HepG2 (cell line): ENCODE data around the gene KIAA0232. TPM values are rescaled to one million over a fixed set of nuclear protein-coding genes. Genes with fewer than 3 reads are reported as not detected.

ENCODE experiments used
- AHR ChIP-seq: IDR thresholded peaks from 2 replicates; pipeline ENCODE4 v1.6.1; 2018; ENCODE audit warnings: missing genetic modification reagents, missing compliant biosample characterization
- ARNT2 ChIP-seq: sonication (generic); formaldehyde crosslinking; IDR thresholded peaks from 2 replicates; pipeline ENCODE4 v1.8.0; 2022; ENCODE audit warnings: mild to moderate bottlenecking, low read depth, missing genetic modification reagents, moderate library complexity
- CBX1 ChIP-seq: IDR thresholded peaks from one replicate; pipeline ENCODE4 v1.6.1; 2016; ENCODE audit warnings: antibody characterized with exemption, low read depth
- ERF ChIP-seq: IDR thresholded peaks from 2 replicates; pipeline ENCODE4 v1.6.1; 2018; ENCODE audit warnings: missing biosample characterization, missing genetic modification reagents
- EZH2 ChIP-seq: conservative IDR thresholded peaks from 2 replicates; pipeline ENCODE4 v1.6.1; 2012; ENCODE audit warnings: mild to moderate bottlenecking, low read depth, low read length, moderate library complexity
- HMG20B ChIP-seq: conservative IDR thresholded peaks from 2 replicates; pipeline ENCODE4 v1.6.1; 2016; ENCODE audit warnings: missing genetic modification reagents, missing compliant biosample characterization
- MEIS1 ChIP-seq: sonication (generic); formaldehyde crosslinking; IDR thresholded peaks from 2 replicates; pipeline ENCODE4 v1.9.0; 2021; ENCODE audit warnings: mild to moderate bottlenecking, missing genetic modification reagents, moderate library complexity, borderline replicate concordance
- MIXL1 ChIP-seq: IDR thresholded peaks from 2 replicates; pipeline ENCODE4 v1.6.1; 2016
- NONO ChIP-seq, 2 experiments: fragments of 450-650 bp in 1 of 2; sonication (generic) in 1 of 2; formaldehyde crosslinking in 1 of 2; IDR thresholded peaks in 1 of 2; conservative IDR thresholded peaks in 1 of 2; 2 replicates each; pipeline versions ENCODE4 v1.6.1 to v1.8.0; 2017 to 2022; ENCODE audit warnings: mild to moderate bottlenecking in 1 of 2, missing genetic modification reagents in 1 of 2, moderate library complexity in 1 of 2
- SIN3A ChIP-seq: IDR thresholded peaks from 2 replicates; pipeline ENCODE4 v1.6.1; 2011; ENCODE audit warnings: low read depth, mild to moderate bottlenecking, control low read depth, low read length, borderline replicate concordance
- ZKSCAN5 ChIP-seq: sonication (generic); formaldehyde crosslinking; IDR thresholded peaks from 2 replicates; pipeline ENCODE4 v1.5.1; 2020; ENCODE audit warnings: mild to moderate bottlenecking, missing genetic modification reagents
- ZNF12 ChIP-seq: sonication (generic); formaldehyde crosslinking; IDR thresholded peaks from 2 replicates; pipeline ENCODE4 v1.5.0; 2020; ENCODE audit warnings: missing genetic modification reagents
- ZNF282 ChIP-seq: fragments of 450-650 bp; IDR thresholded peaks from 2 replicates; pipeline ENCODE4 v1.6.1; 2018; ENCODE audit not compliant: partially characterized antibody
- ZNF329 ChIP-seq: sonication (generic); formaldehyde crosslinking; IDR thresholded peaks from 2 replicates; pipeline ENCODE4 v1.9.0; 2021; ENCODE audit warnings: low read depth, mild to moderate bottlenecking, missing genetic modification reagents
- ZNF350 ChIP-seq: sonication (generic); formaldehyde crosslinking; IDR thresholded peaks from 2 replicates; pipeline ENCODE4 v1.4.0; 2020; ENCODE audit warnings: mild to moderate bottlenecking, low read depth, missing genetic modification reagents, borderline replicate concordance
- ZNF768 ChIP-seq: sonication (generic); formaldehyde crosslinking; IDR thresholded peaks from 2 replicates; pipeline ENCODE4 v1.4.0; 2020; ENCODE audit warnings: missing genetic modification reagents
- polyA plus RNA-seq, 8 experiments: library from polyadenylated mRNA; depleted of rRNA in 3 of 8; stranded (reverse) in 7 of 8; unstranded in 1 of 8; fragments of >200 nt; fragmentation: Illumina TruSeq in 4 of 8; extraction: Trizol in 4 of 8; gene quantifications; 2 replicates each; pipeline versions ENCODE4 v1.2.1 to v1.2.3, GENCODE V29; 2011 to 2016; ENCODE audit warnings: low read depth in 4 of 8, missing spikeins in 1 of 8, mixed read lengths in 1 of 8; ENCODE audit not compliant: insufficient read depth in 1 of 8
- total RNA-seq, 5 experiments: library from RNA; depleted of rRNA; stranded (reverse); fragments of >200 nt; fragmentation: Illumina TruSeq; extraction: Trizol; gene quantifications; 2 replicates each; pipeline ENCODE4 v1.2.3, GENCODE V29; 2016; ENCODE audit warnings: low read depth in 1 of 5
- TF ChIP-seq, protein P1 (sequence below): sonication (generic); formaldehyde crosslinking; IDR thresholded peaks from 2 replicates; pipeline ENCODE4 v1.4.0; 2020; ENCODE audit warnings: missing genetic modification reagents, borderline replicate concordance
- TF ChIP-seq, protein P2 (sequence below): sonication (generic); formaldehyde crosslinking; IDR thresholded peaks from 2 replicates; pipeline ENCODE4 v1.8.1; 2023; ENCODE audit warnings: mild to moderate bottlenecking, moderate library complexity, missing genetic modification reagents
- TF ChIP-seq, protein P3 (sequence below): sonication (generic); formaldehyde crosslinking; IDR thresholded peaks from 2 replicates; pipeline ENCODE4 v1.4.0; 2020; ENCODE audit warnings: mild to moderate bottlenecking, low read depth, missing genetic modification reagents
- TF ChIP-seq, protein P4 (sequence below): sonication (generic); formaldehyde crosslinking; IDR thresholded peaks from 2 replicates; pipeline ENCODE4 v1.4.0; 2020; ENCODE audit warnings: missing genetic modification reagents
- TF ChIP-seq, protein P5 (sequence below): sonication (generic); formaldehyde crosslinking; IDR thresholded peaks from 2 replicates; pipeline ENCODE4 v1.4.0; 2020; ENCODE audit warnings: missing genetic modification reagents

The KIAA0232 gene
- total and polyA plus RNA-seq, 2 of the 13 experiments (the other 11 are each of a cell fraction or from before 2014, with no cell fraction given), result 7.8 to 17.1 TPM

DNA sequence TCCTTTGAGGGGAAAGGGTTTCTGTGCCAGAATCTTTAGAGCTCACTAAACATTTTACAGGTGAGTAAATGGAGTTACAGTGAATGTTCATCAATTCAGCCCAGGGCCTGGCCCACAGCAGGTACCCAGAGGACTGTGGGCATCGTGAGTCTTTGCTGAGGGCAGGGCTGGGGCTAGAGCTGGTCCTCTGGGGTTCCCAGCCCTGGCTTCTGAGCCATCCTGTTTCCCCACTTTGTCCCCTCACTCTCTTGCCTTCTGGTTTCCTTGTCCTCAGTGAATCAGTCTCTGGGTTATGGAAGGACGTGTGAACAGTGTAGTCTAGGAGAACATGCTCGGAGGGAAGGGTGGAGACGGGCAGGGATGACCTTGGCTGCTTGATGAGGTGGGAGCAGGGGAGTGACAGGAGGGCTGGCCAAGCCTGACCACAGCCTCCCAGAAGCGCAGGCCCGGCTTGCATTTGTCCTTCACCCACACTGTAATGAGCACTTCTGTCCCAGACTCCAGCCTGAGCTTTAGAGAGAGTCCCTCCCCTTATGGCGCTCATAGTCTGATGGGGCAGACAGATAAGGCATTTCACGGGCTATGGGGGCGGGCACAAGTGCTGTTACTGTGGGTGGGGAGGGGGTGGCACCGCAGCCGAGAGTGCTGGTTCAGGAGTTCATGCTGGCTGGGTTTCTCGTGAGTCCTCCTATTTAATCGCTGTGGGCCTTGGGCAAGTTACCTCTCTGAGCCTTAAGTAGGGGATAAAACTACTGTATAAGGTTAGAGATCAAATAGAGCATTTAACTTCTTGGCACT is 144.4 kb downstream of the KIAA0232 start (continued):
- TF ChIP-seq SIN3A, result no peak
- TF ChIP-seq AHR (CRISPR knock-in tag), result 0 out of 2 replicates have a peak, but pooled peaks have one; percentile 41
- peak; percentile 44; the same call in 1 of the 2 replicates for TF ChIP-seq ZNF350 (CRISPR knock-in tag)
- no peak for TF ChIP-seq ZKSCAN5 (CRISPR knock-in tag)
- no peak for TF ChIP-seq ZNF282
- TF ChIP-seq, protein P1, sequence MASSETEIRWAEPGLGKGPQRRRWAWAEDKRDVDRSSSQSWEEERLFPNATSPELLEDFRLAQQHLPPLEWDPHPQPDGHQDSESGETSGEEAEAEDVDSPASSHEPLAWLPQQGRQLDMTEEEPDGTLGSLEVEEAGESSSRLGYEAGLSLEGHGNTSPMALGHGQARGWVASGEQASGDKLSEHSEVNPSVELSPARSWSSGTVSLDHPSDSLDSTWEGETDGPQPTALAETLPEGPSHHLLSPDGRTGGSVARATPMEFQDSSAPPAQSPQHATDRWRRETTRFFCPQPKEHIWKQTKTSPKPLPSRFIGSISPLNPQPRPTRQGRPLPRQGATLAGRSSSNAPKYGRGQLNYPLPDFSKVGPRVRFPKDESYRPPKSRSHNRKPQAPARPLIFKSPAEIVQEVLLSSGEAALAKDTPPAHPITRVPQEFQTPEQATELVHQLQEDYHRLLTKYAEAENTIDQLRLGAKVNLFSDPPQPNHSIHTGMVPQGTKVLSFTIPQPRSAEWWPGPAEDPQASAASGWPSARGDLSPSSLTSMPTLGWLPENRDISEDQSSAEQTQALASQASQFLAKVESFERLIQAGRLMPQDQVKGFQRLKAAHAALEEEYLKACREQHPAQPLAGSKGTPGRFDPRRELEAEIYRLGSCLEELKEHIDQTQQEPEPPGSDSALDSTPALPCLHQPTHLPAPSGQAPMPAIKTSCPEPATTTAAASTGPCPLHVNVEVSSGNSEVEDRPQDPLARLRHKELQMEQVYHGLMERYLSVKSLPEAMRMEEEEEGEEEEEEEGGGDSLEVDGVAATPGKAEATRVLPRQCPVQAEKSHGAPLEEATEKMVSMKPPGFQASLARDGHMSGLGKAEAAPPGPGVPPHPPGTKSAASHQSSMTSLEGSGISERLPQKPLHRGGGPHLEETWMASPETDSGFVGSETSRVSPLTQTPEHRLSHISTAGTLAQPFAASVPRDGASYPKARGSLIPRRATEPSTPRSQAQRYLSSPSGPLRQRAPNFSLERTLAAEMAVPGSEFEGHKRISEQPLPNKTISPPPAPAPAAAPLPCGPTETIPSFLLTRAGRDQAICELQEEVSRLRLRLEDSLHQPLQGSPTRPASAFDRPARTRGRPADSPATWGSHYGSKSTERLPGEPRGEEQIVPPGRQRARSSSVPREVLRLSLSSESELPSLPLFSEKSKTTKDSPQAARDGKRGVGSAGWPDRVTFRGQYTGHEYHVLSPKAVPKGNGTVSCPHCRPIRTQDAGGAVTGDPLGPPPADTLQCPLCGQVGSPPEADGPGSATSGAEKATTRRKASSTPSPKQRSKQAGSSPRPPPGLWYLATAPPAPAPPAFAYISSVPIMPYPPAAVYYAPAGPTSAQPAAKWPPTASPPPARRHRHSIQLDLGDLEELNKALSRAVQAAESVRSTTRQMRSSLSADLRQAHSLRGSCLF (CRISPR knock-in tag), result no peak
- TF ChIP-seq, protein P2, sequence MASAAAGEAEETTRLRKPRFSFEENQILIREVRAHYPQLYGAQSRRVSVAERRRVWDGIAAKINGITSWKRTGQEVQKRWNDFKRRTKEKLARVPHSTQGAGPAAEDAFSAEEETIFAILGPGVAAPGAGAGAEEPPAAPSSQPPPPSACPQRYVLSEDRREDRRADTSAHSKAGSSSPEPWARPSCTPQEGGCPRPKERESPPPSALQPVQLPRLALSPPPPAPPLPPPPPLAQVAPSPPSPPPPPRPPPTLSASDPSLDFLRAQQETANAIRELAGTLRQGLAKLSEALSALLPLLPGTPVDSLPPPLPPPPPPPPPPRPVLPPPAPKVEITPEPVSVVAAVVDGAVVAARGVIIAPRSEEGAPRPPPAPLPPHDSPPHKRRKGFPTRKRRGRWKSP (CRISPR knock-in tag), result no peak
- TF ChIP-seq ZNF329 (CRISPR knock-in tag), result no peak
- TF ChIP-seq EZH2, result no peak
- peak; percentile 57; the same call in 1 of the 2 replicates for TF ChIP-seq HMG20B (CRISPR knock-in tag)
- TF ChIP-seq ZNF12 (CRISPR knock-in tag), result no peak
- TF ChIP-seq, protein P3, sequence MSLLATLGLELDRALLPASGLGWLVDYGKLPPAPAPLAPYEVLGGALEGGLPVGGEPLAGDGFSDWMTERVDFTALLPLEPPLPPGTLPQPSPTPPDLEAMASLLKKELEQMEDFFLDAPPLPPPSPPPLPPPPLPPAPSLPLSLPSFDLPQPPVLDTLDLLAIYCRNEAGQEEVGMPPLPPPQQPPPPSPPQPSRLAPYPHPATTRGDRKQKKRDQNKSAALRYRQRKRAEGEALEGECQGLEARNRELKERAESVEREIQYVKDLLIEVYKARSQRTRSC (CRISPR knock-in tag), result no peak
- peak; percentile 18; the same call in 1 of the 2 replicates for TF ChIP-seq ZNF768 (CRISPR knock-in tag)
- no peak for TF ChIP-seq MEIS1 (CRISPR knock-in tag)
- peak; percentile 38; the same call in 1 of the 2 replicates for TF ChIP-seq ERF (CRISPR knock-in tag)
- TF ChIP-seq CBX1, result no peak
- TF ChIP-seq, protein P4, sequence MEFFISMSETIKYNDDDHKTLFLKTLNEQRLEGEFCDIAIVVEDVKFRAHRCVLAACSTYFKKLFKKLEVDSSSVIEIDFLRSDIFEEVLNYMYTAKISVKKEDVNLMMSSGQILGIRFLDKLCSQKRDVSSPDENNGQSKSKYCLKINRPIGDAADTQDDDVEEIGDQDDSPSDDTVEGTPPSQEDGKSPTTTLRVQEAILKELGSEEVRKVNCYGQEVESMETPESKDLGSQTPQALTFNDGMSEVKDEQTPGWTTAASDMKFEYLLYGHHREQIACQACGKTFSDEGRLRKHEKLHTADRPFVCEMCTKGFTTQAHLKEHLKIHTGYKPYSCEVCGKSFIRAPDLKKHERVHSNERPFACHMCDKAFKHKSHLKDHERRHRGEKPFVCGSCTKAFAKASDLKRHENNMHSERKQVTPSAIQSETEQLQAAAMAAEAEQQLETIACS (CRISPR knock-in tag), result no peak
- 0 out of 2 replicates have a peak, but pooled peaks have one; percentile 64 for TF ChIP-seq ARNT2 (CRISPR knock-in tag)
- TF ChIP-seq MIXL1, result 0 out of 2 replicates have a peak, but pooled peaks have one; percentile 39
- no peak for TF ChIP-seq NONO (IDR thresholded peaks at IDR 0.05)
- peak; percentile 28; the same call in 1 of the 2 replicates for TF ChIP-seq NONO (CRISPR knock-in tag; conservative IDR thresholded peaks at IDR 0.05)
- TF ChIP-seq, protein P5, sequence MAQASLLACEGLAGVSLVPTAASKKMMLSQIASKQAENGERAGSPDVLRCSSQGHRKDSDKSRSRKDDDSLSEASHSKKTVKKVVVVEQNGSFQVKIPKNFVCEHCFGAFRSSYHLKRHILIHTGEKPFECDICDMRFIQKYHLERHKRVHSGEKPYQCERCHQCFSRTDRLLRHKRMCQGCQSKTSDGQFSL (CRISPR knock-in tag), result no peak
